GM10847 (cell line): ENCODE measurements around the gene GRAMD4.

Experiments used
- POLR2A ChIP-seq: IDR thresholded peaks from 2 replicates; pipeline ENCODE4 v1.6.1; 2011; ENCODE audit not compliant: insufficient read length; ENCODE audit errors: extremely low read depth

Gene GRAMD4

DNA sequence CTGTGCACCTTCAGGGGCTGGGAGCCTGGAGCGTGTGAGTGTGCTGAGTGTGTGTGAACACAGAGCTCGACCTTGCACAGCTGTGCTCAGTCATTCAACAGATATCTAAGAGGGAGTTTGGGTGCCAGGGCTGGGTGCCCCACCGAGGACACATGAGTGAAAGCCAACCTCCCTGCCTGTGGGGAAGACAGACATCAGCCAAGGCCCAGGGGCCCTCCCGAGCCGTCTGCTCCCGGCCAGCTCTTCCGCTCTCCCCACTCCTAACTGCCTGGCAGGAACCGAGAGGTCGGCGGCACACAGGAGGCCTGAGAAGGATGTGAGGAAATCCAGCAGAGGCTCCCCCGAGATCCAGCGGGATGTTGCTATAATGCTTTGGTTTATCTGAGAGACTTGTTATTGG lies 85.9 kb downstream of the GRAMD4 start:
- no peak for TF ChIP-seq POLR2A

DNA sequence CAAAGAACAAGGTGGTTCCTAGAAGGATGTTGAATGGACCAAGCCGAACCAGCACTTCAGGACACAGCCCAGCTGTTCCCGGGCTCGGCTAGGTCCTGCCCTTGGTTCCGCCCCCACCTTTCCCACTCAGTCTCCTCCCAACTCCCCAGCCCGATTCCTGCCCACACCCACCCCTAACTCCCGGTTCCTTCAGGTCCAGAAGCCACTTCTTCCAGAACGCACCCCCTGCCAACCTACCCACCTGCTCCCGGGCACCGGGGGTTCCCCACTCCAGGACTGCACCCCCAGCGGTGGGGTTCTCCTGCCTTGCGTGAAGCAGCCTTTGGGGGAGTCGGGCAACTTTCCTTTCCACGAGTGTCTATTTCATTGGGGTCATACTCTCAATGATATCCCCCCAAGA lies 87.1 kb downstream of the GRAMD4 start:
- no peak for TF ChIP-seq POLR2A

DNA sequence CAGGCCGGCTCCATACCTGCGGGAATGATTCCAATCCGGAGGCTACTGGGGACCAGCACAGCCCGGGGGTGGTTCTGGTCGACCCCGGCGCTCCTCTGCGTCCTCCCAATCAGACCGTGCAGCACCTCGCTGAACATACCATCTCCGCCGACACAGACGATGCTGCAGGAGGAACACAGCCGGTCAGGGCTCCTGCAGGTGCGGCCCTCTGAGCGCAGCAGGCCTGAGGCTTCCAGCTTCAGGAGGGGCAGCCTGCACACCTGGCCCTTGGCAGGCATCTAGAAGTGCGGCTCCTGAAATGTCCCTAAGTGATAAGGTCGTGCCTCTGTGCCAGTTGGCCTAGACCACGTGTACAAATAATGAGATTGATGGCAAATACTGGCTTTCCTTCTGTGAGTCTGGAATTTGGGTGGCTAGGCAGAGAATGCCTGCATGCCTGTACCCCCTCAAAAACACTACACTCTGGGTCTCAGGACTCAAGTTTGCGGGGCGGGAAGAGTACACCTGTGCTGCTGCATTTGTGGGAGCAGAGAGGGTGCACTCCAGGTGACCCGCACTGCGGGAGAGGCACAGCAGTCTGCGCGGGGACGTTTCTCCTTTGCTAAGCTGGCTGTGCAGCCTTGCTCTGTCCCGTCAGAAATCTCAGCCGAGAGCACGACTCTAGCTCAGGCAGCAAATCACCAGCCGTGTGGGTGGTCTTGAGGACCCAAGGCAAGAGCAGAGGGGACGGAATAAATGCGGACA lies 87.8 kb downstream of the GRAMD4 start:
- no peak for TF ChIP-seq POLR2A

DNA sequence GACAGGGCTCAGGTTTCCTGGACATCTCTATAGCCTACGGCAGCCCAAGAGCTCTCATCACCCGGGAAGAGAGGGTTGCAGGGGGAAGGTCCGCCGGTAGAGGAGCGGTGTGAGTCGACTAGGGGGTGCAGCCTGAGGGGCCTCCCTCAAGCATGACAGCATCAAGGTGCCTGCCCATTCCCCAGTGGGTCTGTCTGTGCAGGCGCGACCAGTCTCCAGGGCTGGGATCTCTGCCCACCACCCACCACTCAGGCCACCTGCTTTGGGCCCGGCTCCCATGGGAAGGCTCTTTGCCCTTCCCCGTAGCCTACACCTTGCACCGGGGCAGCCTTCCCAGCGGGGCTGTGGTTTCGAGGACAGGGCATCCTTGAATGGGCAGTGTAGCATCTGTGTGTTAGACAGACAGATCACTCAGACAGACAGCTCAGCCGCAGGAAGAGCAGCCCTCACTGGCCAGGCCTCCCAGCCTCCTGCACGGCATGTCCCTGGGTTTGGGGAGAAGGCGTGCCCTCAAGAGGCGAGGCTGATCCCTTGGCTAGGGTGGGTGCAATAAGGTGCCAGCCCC lies 88.7 kb downstream of the GRAMD4 start:
- no peak for TF ChIP-seq POLR2A

DNA sequence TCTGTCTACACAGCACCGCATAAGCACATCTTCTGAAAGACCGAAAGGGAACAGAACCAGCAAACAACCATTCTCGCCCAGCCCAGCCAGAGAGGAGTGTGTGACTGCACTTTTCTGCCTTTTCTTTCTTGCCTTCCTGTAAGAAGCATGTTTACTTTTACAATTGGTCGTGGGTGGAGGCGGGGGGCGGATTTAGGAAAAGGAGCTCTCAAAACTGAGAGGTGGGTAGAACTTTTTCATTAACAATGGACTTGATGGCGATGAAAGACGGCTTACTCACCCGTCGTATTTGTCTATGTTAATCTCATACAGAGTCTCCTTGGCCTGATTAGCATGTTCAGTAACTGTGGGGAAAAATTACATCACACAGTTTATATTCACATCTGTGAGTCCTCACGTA lies 90.6 kb downstream of the GRAMD4 start:
- no peak for TF ChIP-seq POLR2A

DNA sequence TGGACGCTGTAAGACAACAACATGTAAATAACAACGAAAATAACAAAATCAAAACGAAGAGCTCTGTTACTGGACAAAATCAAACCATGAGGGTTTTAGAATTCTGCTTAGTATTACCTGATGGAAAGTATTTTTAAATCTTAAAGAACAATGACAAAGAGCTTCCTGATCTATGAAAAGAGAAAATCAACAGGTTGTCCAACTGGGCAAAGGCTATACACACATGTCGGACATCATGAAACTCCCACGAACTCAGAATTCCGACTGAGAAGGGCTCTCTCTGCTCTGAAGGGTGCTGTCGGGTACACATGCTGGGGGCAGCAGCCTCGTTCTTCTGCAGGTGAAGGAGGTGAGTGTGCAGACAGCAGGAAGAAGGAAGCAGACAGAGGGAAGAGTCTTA lies 92.1 kb downstream of the GRAMD4 start:
- no peak for TF ChIP-seq POLR2A

DNA sequence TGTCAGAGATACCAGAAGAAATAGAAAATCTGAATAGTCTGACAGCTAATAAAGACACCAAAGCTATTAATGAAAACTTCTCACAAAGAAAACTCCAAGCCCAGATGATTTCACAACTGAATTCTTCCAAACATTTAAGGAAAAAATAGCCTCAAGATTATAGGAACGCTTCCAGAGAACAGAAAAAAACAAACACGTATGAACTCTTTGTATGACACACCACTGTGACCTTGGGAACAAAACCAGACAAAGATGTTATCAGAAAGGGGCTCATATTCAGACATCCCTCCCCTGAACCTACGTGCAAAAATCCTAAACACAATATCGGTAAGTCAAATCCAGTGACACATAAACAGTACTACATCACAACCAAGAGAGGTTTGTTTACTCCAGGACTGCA lies 94.4 kb downstream of the GRAMD4 start:
- no peak for TF ChIP-seq POLR2A

DNA sequence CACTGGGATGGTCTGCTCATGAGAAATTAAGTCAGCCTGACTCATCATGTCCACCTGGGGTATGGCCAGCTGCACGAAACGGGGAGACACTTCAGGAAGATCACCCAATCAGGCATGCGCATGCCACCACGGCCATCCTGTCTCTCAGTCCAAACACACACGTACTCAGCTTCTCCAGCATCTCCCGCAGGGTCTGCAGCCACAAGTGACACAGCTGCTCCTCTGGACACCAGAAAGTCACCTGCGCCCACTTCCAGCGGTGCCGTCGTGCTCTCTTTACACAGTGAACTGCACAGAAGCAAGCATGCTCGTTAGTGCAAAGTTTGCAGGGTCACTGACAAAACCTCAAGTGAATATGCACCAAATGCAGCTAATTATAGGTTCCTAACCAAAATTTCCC lies 99.7 kb downstream of the GRAMD4 start:
- no peak for TF ChIP-seq POLR2A

DNA sequence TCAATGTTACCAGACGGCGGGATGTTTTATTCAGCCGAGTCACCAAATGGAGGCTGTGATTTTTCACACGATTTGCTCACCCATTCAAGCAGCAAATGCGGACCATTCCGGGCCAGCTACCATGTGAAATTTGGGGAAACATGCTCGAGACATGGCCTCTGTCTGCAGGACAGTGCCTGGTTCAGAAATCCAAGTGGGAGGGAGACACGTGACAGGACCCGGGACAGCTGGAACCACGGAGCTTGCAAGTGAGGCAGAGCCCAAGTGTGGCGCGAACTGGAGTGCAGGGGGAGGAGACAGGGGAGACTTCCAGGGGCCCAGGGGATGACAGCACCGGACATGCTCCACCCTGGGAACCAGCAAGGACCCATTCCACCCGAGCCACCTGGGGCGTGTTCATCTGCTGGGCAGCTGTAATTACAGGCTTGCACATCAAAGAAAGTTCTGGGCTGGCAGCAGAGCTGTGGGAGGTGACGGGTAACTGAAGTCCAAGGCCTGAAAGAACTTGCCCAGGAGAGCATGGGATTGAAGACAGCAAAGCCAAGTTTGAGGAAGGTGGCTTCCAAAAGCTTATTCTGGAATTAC lies 101.4 kb downstream of the GRAMD4 start:
- no peak for TF ChIP-seq POLR2A

DNA sequence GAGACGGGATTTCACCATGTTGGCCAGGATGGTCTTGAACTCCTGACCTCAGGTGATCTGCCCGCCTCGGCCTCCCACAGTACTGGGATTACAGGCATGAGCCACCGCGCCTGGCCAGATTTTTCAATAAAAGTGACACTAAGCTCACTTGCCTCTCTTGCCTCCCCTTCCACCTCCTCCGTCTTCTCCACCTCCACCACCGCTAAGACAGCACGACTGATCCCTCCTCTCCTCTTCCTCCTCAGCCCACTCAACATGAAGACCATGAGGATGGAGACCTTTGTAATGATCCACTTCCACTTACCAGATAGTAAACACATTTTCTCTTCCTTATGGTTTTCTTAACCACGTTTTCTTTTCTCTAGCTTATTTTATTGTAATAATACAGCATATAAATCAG lies 103.7 kb downstream of the GRAMD4 start:
- no peak for TF ChIP-seq POLR2A

DNA sequence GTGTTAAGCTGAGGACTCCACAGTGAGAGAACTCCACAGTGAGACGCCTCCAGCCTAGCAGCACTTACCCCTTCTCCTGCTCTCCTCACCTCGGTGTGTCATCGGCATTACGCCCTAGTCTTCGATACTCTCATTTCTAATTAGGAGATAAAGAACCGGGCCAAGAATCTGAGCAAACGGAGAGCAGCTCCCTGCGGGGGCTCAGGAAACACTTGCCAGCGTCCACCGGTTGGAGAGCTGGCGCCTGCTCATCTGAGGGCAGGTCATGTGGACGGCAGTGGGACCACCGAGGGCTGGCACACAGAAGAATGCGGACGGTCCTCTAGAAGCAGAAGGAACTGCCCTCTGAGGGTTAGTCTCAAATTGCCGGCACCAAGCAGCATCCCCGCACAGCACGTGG lies 104.9 kb downstream of the GRAMD4 start:
- no peak for TF ChIP-seq POLR2A

DNA sequence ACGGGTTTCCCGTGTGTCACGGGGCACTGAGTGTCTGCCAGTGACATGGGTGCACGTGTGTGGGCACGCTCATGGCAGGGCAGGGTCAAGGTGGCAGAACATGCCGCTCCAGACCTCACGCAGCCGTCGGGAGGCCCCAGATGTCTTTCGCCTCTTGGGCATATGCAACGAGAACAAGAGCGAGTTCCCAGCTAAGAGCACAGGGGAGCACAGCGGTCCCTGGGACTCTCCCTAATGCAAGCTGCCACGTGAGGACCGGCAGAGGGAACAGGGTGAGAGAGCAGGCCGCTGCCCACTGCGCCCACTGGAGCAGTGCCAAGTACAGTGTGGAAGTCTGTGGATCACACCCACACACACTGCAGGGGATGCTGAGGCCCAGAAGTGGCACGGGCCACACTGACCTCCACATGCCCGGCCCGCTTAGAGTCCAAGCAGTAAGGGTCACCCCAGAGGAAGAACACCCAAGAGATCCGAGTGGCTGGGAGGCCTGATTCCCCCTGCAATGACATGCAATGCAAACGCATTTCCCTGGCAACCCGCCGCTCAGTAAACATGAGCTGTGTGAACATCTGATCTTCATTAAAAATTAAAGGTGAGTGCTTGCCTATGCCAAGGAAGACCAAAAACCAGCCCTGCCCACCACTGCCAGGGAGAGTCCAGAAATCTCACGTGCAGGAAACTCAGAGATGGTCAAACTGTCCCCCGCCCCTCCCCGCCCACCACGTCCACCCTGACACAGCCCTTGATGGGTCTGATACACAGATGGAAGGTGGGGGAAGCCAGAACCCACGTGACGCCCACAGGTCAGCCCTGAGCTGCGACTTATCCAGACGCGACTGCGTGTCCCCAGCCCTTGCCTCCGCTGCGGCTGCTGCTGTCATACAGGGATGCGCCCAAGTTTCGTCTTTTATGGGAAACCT lies 106.1 kb downstream of the GRAMD4 start:
- no peak for TF ChIP-seq POLR2A

DNA sequence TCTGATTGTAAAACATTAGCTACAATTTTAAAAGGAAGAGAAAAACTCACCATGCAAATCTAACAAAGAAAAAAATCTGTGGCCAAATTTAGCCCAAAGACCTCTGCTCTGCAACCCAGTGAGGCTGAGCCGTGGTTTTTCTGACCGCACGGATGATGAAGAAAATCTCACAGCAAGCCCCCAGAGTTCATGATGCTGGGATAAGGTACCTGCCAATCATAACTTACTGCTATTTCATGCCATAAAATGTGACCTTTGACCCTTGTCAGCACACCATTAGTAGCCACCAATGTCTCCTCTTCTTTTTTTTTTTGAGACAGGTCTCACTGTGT lies 106.8 kb downstream of the GRAMD4 start:
- no peak for TF ChIP-seq POLR2A

DNA sequence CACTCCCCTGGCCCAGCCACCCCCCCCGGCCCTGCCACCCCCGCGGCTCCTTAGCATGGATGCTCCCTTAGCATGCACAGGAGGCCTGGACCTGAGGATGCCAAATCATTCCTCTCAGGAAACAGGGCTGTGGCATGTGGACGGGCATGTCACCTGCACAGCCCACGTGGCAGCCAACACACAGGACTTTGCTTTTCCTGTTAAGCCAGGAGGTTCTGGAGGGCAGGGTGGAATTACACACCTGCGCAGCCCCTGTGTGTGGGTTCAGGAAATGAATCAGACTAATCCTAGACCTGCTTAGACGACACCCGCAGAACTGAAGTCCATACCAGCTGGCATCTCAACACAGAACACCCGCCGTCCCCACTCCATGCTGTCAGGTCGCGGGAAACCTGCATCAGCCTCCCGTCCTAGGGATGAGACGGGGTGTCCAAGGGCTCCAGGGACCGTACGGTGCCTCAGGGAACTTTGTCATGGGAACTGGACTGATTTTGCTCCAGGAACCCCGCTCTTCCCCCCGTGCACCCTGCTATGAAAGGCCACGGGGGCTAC lies 107.7 kb downstream of the GRAMD4 start:
- TF ChIP-seq POLR2A, result no peak

DNA sequence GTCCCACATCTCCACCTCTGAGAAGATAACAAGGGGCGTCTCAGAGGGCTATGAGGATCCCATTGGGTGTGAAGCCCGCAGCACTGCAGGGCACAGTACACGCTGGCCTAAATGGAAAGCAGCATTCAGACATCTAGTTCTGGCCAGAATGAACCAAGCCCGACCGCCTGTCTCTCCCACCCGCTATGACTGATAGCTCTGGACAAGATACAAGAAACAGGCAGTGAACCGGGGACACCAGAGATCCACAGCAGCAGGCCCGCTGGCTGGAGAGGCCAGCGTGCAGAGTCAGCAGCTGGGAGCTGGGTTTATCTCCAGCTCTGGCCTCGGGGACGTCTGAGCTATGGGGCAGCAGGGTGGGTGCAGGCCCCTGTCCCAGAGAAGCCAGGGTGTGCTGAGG lies 108.3 kb downstream of the GRAMD4 start:
- TF ChIP-seq POLR2A, result no peak
